Kidney epithelial cell (primary cell): ENCODE results near the gene MTG1. TPM values are rescaled to one million over a fixed set of nuclear protein-coding genes. Genes with fewer than 3 reads are reported as not detected.

Source experiments
- DNase-seq: peaks from one replicate; pipeline ENCODE4 v3.0.0-alpha.2; 2010; ENCODE audit warnings: low read depth
- H3K27me3 ChIP-seq: 2 replicates; pipeline ENCODE4 v1.6.0; 2011; ENCODE audit warnings: low read length; ENCODE audit not compliant: control insufficient read depth, insufficient read depth
- H3K36me3 ChIP-seq: 2 replicates; pipeline ENCODE4 v1.5.1; 2011; ENCODE audit warnings: low read length; ENCODE audit not compliant: control insufficient read depth, insufficient read depth
- H3K4me3 ChIP-seq: 2 replicates; pipeline ENCODE4 v1.5.1; 2011; ENCODE audit warnings: low read depth, mild to moderate bottlenecking, control low read depth, low read length
- total RNA-seq: library from RNA; depleted of rRNA; stranded (reverse); fragments of >200 nt; gene quantifications from 2 replicates; pipeline ENCODE4 v1.2.3, GENCODE V29; 2015
- TF ChIP-seq, protein P1 (sequence below): IDR thresholded peaks from 2 replicates; pipeline ENCODE4 v1.5.1; 2011; ENCODE audit warnings: mild to moderate bottlenecking, moderate library complexity, low read length, control low read depth, inconsistent platforms; ENCODE audit not compliant: insufficient read depth, poor library complexity, severe bottlenecking

Gene MTG1, protein sequence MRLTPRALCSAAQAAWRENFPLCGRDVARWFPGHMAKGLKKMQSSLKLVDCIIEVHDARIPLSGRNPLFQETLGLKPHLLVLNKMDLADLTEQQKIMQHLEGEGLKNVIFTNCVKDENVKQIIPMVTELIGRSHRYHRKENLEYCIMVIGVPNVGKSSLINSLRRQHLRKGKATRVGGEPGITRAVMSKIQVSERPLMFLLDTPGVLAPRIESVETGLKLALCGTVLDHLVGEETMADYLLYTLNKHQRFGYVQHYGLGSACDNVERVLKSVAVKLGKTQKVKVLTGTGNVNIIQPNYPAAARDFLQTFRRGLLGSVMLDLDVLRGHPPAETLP
- 26.7 and 40.3 TPM in 2 replicates for total RNA-seq

DNA sequence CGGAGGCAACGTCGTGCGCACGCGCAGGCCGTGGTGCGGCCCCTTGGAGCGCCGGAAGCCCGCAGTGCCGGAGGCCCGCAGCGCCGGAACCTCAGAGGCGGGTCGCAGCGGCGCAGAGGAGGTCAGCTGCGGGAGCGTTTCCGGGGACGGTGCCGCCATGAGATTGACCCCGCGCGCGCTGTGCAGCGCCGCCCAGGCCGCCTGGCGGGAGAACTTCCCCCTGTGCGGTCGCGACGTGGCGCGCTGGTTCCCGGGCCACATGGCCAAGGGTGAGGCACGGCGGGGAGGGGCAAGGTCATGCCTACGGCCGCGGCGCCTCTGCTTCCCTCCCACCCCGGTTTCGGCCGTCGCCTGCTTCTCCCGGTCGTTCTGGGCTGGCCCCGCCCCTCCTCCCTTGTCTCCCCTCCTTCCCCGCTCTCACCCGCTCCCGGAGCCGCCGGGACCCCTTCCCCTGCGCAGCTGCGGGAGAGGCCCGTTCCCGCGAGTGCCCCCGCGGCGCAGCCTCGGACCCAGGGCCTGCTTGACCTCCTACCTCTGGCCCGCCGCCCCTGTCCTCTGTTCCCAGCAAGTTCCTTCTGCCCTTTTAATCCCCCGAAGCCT is at the start of gene MTG1:
Gene MTG1, plus strand, starts transcription at position 94 of the 600 bp plus-strand sequence. Its CDS starts 64 bp downstream, at position 158.
- DNase-seq = peak; percentile 61
- TF ChIP-seq, protein P1, sequence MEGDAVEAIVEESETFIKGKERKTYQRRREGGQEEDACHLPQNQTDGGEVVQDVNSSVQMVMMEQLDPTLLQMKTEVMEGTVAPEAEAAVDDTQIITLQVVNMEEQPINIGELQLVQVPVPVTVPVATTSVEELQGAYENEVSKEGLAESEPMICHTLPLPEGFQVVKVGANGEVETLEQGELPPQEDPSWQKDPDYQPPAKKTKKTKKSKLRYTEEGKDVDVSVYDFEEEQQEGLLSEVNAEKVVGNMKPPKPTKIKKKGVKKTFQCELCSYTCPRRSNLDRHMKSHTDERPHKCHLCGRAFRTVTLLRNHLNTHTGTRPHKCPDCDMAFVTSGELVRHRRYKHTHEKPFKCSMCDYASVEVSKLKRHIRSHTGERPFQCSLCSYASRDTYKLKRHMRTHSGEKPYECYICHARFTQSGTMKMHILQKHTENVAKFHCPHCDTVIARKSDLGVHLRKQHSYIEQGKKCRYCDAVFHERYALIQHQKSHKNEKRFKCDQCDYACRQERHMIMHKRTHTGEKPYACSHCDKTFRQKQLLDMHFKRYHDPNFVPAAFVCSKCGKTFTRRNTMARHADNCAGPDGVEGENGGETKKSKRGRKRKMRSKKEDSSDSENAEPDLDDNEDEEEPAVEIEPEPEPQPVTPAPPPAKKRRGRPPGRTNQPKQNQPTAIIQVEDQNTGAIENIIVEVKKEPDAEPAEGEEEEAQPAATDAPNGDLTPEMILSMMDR = no peak
- no peaks in the 10 kb centered on the region for H3K27me3 ChIP-seq
- peaks cover 1% of the 10 kb centered on the region for H3K36me3 ChIP-seq
- peak within 1 kb of the TSS; percentile 85 for H3K4me3 ChIP-seq

DNA sequence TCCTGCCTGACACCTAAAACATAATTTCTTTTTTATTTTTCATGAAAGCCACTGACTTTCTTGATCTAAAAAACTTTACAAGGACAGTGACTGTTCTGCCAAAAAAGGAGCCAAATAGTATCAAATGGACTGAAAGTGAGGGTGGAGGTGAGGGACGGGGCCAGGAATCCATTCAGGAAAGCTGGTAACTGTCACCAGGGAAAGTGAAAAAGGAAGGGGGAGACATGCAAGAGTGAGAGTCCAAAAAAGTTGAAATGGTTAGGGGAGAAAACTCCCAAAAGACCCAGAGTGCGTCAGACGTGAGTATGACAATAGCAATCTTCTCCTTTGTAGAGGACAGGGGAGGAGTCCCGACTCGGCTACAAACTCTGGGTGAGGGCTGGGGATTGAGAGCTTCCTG is 49.7 kb upstream of the MTG1 start:
- DNase-seq = no peak
- no peaks in the 10 kb centered on the region for H3K36me3 ChIP-seq
- peaks cover 19% of the 10 kb centered on the region for H3K27me3 ChIP-seq
- H3K4me3 ChIP-seq = no peak overlapping the region
- TF ChIP-seq, protein P1 = no peak

DNA sequence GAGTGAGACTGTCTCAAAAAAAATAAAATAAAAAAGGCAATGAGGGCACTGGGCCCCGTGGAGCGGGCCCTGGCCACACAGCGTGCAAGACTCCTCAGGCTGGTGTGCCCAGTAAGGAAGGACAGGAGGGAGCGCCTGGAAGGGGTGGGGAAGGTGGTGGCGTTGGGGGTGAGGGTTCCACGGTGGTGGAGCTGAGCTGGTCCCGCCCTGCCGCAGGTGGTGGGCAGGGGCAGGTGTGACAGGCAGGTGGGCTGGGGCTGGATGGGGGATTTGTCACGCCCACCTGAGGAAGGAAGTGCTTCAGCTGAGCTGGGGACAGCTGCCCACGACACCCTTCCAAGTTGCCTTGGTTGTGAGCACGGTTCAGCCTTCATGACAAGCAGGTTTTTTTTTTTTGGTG is 47.5 kb upstream of the MTG1 start:
- no peak overlapping the region for H3K4me3 ChIP-seq
- DNase-seq = no peak
- TF ChIP-seq, protein P1 = no peak
- H3K27me3 ChIP-seq = peaks cover 20% of the 10 kb centered on the region
- H3K36me3 ChIP-seq = no peaks in the 10 kb centered on the region

DNA sequence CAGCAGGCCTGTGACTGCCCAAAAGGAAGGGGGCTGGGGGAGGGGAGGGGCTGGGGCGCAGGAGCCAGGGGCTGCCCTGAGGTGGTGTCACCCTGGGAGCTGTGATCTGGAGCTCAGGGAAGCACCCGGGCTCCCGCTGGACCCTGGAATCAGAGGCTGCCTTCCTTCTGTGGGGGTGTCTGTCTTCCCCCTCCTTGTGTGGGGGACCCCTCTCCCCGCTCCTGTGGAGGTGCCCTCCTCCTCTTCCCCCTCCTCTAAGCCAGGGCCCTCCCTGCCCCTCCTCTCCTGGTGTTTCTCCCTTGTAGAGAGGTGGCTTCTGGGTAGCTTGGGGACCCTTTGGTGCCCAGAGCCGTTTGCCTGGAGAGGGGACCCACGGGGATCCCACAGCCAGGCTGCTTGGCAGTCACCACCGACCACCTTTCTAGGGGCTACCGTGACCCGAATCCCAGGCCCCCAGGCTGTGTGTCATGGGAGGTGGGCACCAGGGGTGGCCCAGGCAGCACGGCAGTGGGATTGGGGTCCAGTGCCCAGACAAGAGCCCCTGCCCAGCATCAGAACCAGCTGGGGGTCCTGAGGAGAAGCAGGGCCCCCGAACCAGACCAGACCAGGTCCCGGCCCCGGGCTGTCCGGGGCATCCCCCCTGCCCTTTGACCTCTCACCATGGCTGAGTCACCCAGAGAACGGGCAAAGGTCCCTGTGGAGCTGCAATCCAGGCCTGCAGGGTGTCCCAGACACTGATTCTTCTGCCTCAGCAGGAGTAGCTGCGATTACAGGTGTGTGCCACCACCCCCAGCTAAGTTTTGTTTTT is 46.0 kb upstream of the MTG1 start:
- no peak for DNase-seq
- TF ChIP-seq, protein P1 = no peak
- peaks cover 20% of the 10 kb centered on the region for H3K27me3 ChIP-seq
- no peaks in the 10 kb centered on the region for H3K36me3 ChIP-seq
- no peak overlapping the region for H3K4me3 ChIP-seq

DNA sequence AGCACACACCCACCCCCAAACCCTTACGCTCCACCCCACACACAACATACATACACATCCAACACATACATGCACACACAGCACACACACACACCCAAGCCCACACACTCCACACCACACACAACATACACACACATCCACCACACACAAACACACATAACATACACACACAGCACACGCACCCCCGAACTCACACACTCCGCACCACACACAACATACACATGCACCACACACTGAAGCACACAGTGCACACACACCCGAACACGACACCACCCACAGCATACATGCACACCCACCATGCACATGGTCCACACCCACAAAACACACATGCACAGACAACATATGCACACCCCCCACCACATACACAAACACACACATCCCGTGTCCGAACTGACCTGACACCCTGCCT is 44.8 kb upstream of the MTG1 start:
- H3K4me3 ChIP-seq = no peak overlapping the region
- TF ChIP-seq, protein P1 = no peak
- H3K27me3 ChIP-seq = peaks cover 20% of the 10 kb centered on the region
- H3K36me3 ChIP-seq = no peaks in the 10 kb centered on the region
- DNase-seq = no peak
